K562 (cell line): ENCODE data around the gene IDH3G. TPM values are rescaled to one million over a fixed set of nuclear protein-coding genes. Genes with fewer than 3 reads are reported as not detected.

Experiments
- ARHGAP35 ChIP-seq: fragments of 450-650 bp; IDR thresholded peaks from 2 replicates; pipeline ENCODE4 v1.6.1; 2018; ENCODE audit not compliant: partially characterized antibody
- EHMT2 ChIP-seq: fragments of 450-650 bp; IDR thresholded peaks from 2 replicates; pipeline ENCODE4 v1.6.1; 2018; ENCODE audit warnings: antibody characterized with exemption
- ETS2 ChIP-seq: IDR thresholded peaks from 2 replicates; pipeline ENCODE4 v1.6.1; 2016; ENCODE audit warnings: borderline replicate concordance, missing genetic modification characterization, mild to moderate bottlenecking, moderate library complexity, missing compliant biosample characterization; ENCODE audit not compliant: poor library complexity, severe bottlenecking
- HES1 ChIP-seq: fragments of 450-650 bp; IDR thresholded peaks from 2 replicates; pipeline ENCODE4 v1.6.1; 2016; ENCODE audit warnings: low read depth, mild to moderate bottlenecking, moderate library complexity
- HEY1 ChIP-seq: fragments of 250-450 bp; sonication (Bioruptor Pico); IDR thresholded peaks from 2 replicates; pipeline ENCODE4 v1.5.0; 2020; ENCODE audit warnings: mild to moderate bottlenecking, moderate library complexity, borderline replicate concordance
- HNRNPK ChIP-seq: fragments of 200-400 bp; formaldehyde crosslinking; IDR thresholded peaks from one replicate; pipeline ENCODE4 v1.6.1; 2018; ENCODE audit warnings: mild to moderate bottlenecking, low read depth, low read length; ENCODE audit not compliant: poor library complexity, severe bottlenecking
- MAZ ChIP-seq, 2 experiments: fragments of 450-650 bp in 1 of 2; sonication (generic) in 1 of 2; formaldehyde crosslinking; IDR thresholded peaks in 1 of 2; conservative IDR thresholded peaks in 1 of 2; 2 replicates each; pipeline versions ENCODE4 v1.4.0 to v1.5.0; 2020; ENCODE audit warnings: mild to moderate bottlenecking in 1 of 2, missing genetic modification reagents in 1 of 2
- MEIS2 ChIP-seq: fragments of 450-650 bp; IDR thresholded peaks from 2 replicates; pipeline ENCODE4 v1.6.1; 2014; ENCODE audit warnings: mild to moderate bottlenecking; ENCODE audit not compliant: partially characterized antibody
- MYC ChIP-seq, 2 experiments: fragments of 250-450 bp in 1 of 2; sonication (Bioruptor Pico) in 1 of 2; IDR thresholded peaks; 2 replicates each; pipeline versions ENCODE4 v1.5.1 to v1.6.1; 2012 to 2021; ENCODE audit warnings: low read depth in 2 of 2, borderline replicate concordance in 1 of 2, improper control_type of control experiment in 1 of 2, low read length in 1 of 2, mild to moderate bottlenecking in 1 of 2, moderate library complexity in 1 of 2
- OTX1 ChIP-seq: fragments of 450-650 bp; formaldehyde crosslinking; IDR thresholded peaks from 2 replicates; pipeline ENCODE4 v1.4.0; 2022; ENCODE audit warnings: mild to moderate bottlenecking
- PRMT5 ChIP-seq: sonication (generic); formaldehyde crosslinking; IDR thresholded peaks from 2 replicates; pipeline ENCODE4 v1.5.0; 2020; ENCODE audit warnings: missing genetic modification reagents
- PTBP1 ChIP-seq: fragments of 200-400 bp; formaldehyde crosslinking; IDR thresholded peaks from 2 replicates; pipeline ENCODE4 v1.6.1; 2017; ENCODE audit warnings: low read depth, low read length
- PYGO2 ChIP-seq: fragments of 450-650 bp; IDR thresholded peaks from 2 replicates; pipeline ENCODE4 v1.6.1; 2016; ENCODE audit warnings: mild to moderate bottlenecking, missing genetic modification characterization, moderate library complexity, missing compliant biosample characterization
- SNAPC5 ChIP-seq: fragments of 250-450 bp; sonication (Bioruptor Pico); IDR thresholded peaks from 2 replicates; pipeline ENCODE4 v1.8.0; 2021; ENCODE audit warnings: moderate library complexity, mild to moderate bottlenecking, inconsistent platforms
- WHSC1 ChIP-seq: IDR thresholded peaks from one replicate; pipeline ENCODE4 v1.6.1; 2012; ENCODE audit warnings: low read length, control low read depth, inconsistent platforms
- ZBTB40 ChIP-seq, 2 experiments: fragments of 450-650 bp in 1 of 2; sonication (generic) in 1 of 2; formaldehyde crosslinking in 1 of 2; IDR thresholded peaks; 2 replicates each; pipeline versions ENCODE4 v1.7.1 to v1.9.0; 2016 to 2022; ENCODE audit warnings: inconsistent platforms in 1 of 2, mild to moderate bottlenecking in 1 of 2, missing genetic modification reagents in 1 of 2
- polyA plus RNA-seq, 8 experiments: library from polyadenylated mRNA; depleted of rRNA in 4 of 8; stranded (reverse) in 5 of 8; unstranded in 3 of 8; fragments of >200 nt; fragmentation: Nextera tagmentation in 2 of 8; fragmentation: Illumina TruSeq in 1 of 8; extraction: Ambion mirVana in 2 of 8; extraction: Trizol in 1 of 8; gene quantifications; 2 replicates each; pipeline versions ENCODE4 v1.2.1 to v1.2.3, GENCODE V29; 2011 to 2014; ENCODE audit warnings: inconsistent platforms in 1 of 8, missing spikeins in 1 of 8
- total RNA-seq, 7 experiments: library from RNA; depleted of rRNA in 6 of 7; stranded (reverse); fragments of >200 nt in 6 of 7; fragmentation: Illumina TruSeq in 2 of 7; extraction: Trizol in 2 of 7; gene quantifications; 2 replicates each; pipeline versions ENCODE4 v1.2.1 to v1.2.3, GENCODE V29; 2011 to 2021; ENCODE audit warnings: low replicate concordance in 1 of 7

The IDH3G gene
- total and polyA plus RNA-seq, 9 of the 15 experiments (the other 6 are each of a cell fraction or from before 2014, with no cell fraction given), result 24.3 to 72.5 (median 37.9) TPM

GRCh38 chrX:153765138-153766079 is 28.8 kb downstream of the IDH3G start (continued):
- TF ChIP-seq ZBTB40 (IDR thresholded peaks at IDR 0.05) (peak; percentile 91), ZBTB40 (CRISPR knock-in tag; IDR thresholded peaks at IDR 0.05) (no peak), ETS2 (tag) (no peak), MEIS2 (no peak), OTX1 (CRISPR knock-in tag) (no peak), SNAPC5 (CRISPR knock-in tag) (no peak), EHMT2 (no peak), WHSC1 (no peak), HES1 (no peak), ARHGAP35 (no peak), MYC (IDR thresholded peaks at IDR 0.05; ENCODE audit: low read depth, low read length) (peak; percentile 88), MYC (CRISPR knock-in tag; IDR thresholded peaks at IDR 0.05; ENCODE audit: borderline replicate concordance, low read depth) (no peak), PYGO2 (tag) (no peak), HEY1 (CRISPR knock-in tag) (no peak), PTBP1 (no peak), HNRNPK (no peak), PRMT5 (CRISPR knock-in tag) (no peak), MAZ (CRISPR knock-in tag; conservative IDR thresholded peaks at IDR 0.05 in 1 of 2, IDR thresholded peaks at IDR 0.05 in 1 of 2) (peak in 1 of 2 experiments; percentile 44; a peak in 3 of 4 replicates)
